ENCODE data around the gene CCM2L.

GRCh38 chr20:31998246-31998645 is 12.0 kb upstream of the CCM2L start:
- no peak for TF ChIP-seq CTCF (IDR thresholded peaks at IDR 0.05)
- TF ChIP-seq SMC3 (IDR thresholded peaks at IDR 0.05) = no peak
- no peak for TF ChIP-seq POLR2A (IDR thresholded peaks at IDR 0.05; ENCODE audit: low read length)
- TF ChIP-seq CBX2 (IDR thresholded peaks at IDR 0.05; ENCODE audit: borderline replicate concordance, low read depth) = no peak
- TF ChIP-seq PBX3 (IDR thresholded peaks at IDR 0.05) = no peak
- TF ChIP-seq EP300 (IDR thresholded peaks at IDR 0.05) = no peak
- TF ChIP-seq REST (IDR thresholded peaks at IDR 0.05) = no peak
- no peak for TF ChIP-seq ZNF302 (CRISPR knock-in tag; IDR thresholded peaks at IDR 0.05)
- TF ChIP-seq CHD2 (IDR thresholded peaks at IDR 0.05; ENCODE audit: low read length, partially characterized antibody) = no peak
- TF ChIP-seq CEBPB (IDR thresholded peaks at IDR 0.05) = no peak
- no peak for TF ChIP-seq POLR2AphosphoS2 (conservative IDR thresholded peaks at IDR 0.05; ENCODE audit: low read length)
